ENCODE measurements around the gene VSNL1. TPM values are rescaled to one million over a fixed set of nuclear protein-coding genes. Genes with fewer than 3 reads are reported as not detected.

The VSNL1 gene
- total and polyA plus RNA-seq, 2 experiments from 2014 or later: 3.9 to 4.1 TPM

DNA sequence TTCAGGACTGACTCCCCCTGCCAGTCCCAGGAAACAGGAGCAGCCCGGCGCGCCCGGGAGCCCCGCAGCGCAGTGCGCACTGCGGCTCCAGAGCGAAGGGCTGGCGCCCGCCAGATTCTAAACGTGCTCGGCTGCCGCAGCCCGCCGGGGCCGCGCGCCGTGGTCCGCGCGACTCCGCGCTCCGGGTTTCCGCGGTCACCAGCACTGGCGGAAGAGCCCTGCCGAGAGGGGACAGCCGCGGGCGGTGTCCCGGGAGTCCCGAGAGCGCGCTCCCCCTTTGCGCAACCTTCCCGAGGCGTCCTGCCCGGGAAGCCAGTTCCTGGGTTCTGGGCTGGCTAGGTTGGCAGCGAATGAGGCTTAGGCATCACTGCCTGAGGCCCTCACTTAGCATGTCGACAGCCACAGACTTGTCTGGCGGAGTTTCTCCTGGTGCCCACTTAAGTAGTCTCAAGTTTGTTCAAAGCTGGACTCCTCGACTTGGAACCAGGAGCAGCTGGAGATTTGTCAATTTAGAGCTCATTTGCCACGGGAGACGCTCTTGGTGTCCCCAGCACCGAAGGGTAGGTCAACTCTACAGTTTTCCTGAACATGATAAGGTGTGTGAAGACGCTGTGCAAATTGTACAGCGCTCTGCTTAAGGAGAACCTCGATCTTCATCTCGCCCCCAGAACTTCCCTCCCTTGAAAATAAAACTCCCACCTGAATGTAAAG is 1.5 kb upstream of the VSNL1 start:
- Histone ChIP-seq H3K4me3 (peak overlapping the region; percentile 38), H3K27me3 (peaks cover 51% of the 10 kb centered on the region), H3K27ac (no peak overlapping the region), H3K36me3 (no peaks in the 10 kb centered on the region), H3K9me3 (ENCODE audit: low read depth) (no peaks in the 10 kb centered on the region), H3K4me1 (ENCODE audit: low read depth) (peaks cover 6% of the 10 kb centered on the region)
- TF ChIP-seq, protein P1, sequence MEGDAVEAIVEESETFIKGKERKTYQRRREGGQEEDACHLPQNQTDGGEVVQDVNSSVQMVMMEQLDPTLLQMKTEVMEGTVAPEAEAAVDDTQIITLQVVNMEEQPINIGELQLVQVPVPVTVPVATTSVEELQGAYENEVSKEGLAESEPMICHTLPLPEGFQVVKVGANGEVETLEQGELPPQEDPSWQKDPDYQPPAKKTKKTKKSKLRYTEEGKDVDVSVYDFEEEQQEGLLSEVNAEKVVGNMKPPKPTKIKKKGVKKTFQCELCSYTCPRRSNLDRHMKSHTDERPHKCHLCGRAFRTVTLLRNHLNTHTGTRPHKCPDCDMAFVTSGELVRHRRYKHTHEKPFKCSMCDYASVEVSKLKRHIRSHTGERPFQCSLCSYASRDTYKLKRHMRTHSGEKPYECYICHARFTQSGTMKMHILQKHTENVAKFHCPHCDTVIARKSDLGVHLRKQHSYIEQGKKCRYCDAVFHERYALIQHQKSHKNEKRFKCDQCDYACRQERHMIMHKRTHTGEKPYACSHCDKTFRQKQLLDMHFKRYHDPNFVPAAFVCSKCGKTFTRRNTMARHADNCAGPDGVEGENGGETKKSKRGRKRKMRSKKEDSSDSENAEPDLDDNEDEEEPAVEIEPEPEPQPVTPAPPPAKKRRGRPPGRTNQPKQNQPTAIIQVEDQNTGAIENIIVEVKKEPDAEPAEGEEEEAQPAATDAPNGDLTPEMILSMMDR (IDR thresholded peaks at IDR 0.05; ENCODE audit: low read depth, low read length): no peak
- DNase-seq (ENCODE audit: low read depth in 1 of 2, low spot score in 1 of 2): peak; percentile 66 to 88

DNA sequence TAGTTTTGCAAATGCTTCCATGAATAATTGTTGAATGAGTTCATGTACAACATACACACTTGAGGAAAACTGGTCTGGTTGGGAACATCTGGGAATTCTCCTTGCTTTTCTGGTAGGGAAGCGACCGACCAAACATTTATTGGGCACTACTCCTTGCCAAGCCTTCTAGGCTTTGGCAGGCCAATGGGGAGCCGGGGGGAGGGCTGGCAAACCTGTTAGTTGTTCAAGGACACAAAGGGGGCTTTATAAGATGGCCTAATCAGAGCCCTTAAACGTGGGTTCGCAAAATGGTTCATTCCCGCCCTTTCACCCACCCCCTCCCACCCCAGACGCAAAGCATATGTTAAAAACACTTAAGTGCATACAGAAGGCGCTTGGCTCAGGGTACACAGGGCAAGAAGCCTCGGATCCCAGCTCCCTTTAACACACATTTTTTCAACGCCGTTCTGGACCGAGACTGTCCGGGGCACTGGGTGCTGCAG is 844 bp upstream of the VSNL1 start:
- H3K4me1 ChIP-seq (ENCODE audit: low read depth): peaks cover 6% of the 10 kb centered on the region
- H3K36me3 ChIP-seq: no peaks in the 10 kb centered on the region
- peak; percentile 28 to 33 for DNase-seq (ENCODE audit: low read depth in 1 of 2, low spot score in 1 of 2)
- peak overlapping the region; percentile 38 for H3K4me3 ChIP-seq
- H3K27me3 ChIP-seq: peaks cover 57% of the 10 kb centered on the region
- TF ChIP-seq, protein P1 (IDR thresholded peaks at IDR 0.05; ENCODE audit: low read depth, low read length): no peak
- no peaks in the 10 kb centered on the region for H3K9me3 ChIP-seq (ENCODE audit: low read depth)
- no peak overlapping the region for H3K27ac ChIP-seq

DNA sequence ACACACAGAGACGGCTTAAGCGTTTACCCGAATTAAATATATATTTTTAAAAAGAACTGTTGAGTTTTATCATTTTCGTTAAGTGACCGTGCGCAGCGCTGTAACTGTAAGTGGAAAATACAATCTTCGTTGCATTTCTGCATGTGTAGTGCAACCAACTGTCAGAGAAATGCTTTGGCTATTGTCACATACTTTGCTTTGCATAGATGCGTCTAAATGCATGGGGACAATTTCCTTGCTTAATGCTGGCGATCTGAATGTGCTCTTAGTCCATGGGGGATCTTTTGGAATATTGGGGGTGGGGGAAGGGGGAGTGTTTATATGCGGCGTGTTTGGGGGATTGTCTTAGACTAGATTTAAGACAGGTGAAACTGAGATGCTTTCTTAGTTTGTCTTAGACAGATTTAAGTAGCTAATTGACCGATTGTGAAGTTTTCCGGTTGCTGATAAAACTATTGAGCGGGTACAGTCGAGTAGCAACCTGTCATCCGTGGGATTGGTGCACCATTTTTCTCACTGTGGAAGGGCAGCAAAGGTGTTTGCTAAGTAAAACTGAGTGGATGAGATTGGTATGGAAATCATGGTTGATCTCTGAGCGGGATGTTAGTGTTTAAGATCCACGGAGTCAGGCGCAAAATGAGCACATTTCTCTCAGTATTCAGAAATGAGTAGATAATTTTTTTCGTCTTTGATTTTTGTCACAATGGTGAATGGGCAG is 476 bp downstream of the VSNL1 start:
- H3K36me3 ChIP-seq: no peaks in the 10 kb centered on the region
- DNase-seq (ENCODE audit: low read depth in 1 of 2, low spot score in 1 of 2): no peak
- H3K4me3 ChIP-seq: peak overlapping the region; percentile 38
- H3K27ac ChIP-seq: no peak overlapping the region
- peaks cover 59% of the 10 kb centered on the region for H3K27me3 ChIP-seq
- TF ChIP-seq, protein P1 (IDR thresholded peaks at IDR 0.05; ENCODE audit: low read depth, low read length): no peak
- H3K9me3 ChIP-seq (ENCODE audit: low read depth): no peaks in the 10 kb centered on the region
- peaks cover 6% of the 10 kb centered on the region for H3K4me1 ChIP-seq (ENCODE audit: low read depth)

DNA sequence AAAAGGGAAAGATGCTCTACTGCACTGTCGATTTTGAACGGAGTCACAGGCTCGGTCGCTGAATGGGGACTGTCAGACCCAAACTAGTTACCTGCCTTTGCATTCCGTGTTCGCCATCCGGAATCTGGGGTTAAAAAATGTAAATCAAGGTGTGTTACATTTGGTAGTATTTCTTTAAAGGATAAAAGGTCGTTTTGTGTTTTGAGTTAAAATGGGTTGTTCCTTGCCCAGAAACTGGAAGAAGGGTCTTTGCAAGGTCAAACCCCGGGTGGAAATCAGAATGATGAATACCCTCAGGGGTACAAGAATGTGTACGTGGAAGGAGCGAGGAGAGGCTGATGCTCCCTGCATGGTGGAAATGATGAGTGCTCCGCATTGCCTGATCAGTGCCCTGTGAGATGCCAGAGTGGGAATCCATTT is 1.0 kb downstream of the VSNL1 start:
- Histone ChIP-seq H3K27me3 (peaks cover 55% of the 10 kb centered on the region), H3K4me3 (peak overlapping the region; percentile 38), H3K4me1 (ENCODE audit: low read depth) (peaks cover 6% of the 10 kb centered on the region), H3K27ac (no peak overlapping the region), H3K9me3 (ENCODE audit: low read depth) (no peaks in the 10 kb centered on the region), H3K36me3 (no peaks in the 10 kb centered on the region)
- no peak for DNase-seq (ENCODE audit: low read depth in 1 of 2, low spot score in 1 of 2)
- TF ChIP-seq, protein P1 (IDR thresholded peaks at IDR 0.05; ENCODE audit: low read depth, low read length): no peak

DNA sequence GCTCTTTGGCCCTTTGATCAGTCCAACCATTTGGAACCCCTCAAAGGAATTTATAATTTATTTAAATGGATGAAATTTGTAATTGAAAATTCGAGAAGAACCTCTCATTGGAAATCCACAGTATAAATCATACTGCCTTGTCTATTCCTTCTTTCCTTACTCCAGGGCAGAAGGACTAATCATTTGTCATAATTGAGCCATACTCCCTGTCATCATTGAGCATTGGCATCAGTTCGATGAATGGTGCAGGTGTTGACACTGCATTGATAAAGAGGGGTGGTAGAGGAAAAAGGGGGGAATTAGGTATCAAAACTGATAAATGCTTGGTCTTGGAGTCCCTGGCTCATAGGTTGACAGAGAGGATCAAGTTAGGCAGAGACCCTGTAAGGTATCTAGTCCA is 2.0 kb downstream of the VSNL1 start:
- Histone ChIP-seq H3K36me3 (no peaks in the 10 kb centered on the region), H3K27me3 (peaks cover 45% of the 10 kb centered on the region), H3K4me1 (ENCODE audit: low read depth) (peaks cover 6% of the 10 kb centered on the region), H3K9me3 (ENCODE audit: low read depth) (no peaks in the 10 kb centered on the region), H3K4me3 (no peak overlapping the region), H3K27ac (no peak overlapping the region)
- no peak for DNase-seq (ENCODE audit: low read depth in 1 of 2, low spot score in 1 of 2)
- TF ChIP-seq, protein P1 (IDR thresholded peaks at IDR 0.05; ENCODE audit: low read depth, low read length): no peak

All from cardiac muscle cell (in vitro differentiated cells and primary cell).